Measurements from ENCODE around the gene BEND5.
A peak's percentile ranks its signal among the peaks of the same experiment; 100 is the strongest.

The BEND5 gene

DNA sequence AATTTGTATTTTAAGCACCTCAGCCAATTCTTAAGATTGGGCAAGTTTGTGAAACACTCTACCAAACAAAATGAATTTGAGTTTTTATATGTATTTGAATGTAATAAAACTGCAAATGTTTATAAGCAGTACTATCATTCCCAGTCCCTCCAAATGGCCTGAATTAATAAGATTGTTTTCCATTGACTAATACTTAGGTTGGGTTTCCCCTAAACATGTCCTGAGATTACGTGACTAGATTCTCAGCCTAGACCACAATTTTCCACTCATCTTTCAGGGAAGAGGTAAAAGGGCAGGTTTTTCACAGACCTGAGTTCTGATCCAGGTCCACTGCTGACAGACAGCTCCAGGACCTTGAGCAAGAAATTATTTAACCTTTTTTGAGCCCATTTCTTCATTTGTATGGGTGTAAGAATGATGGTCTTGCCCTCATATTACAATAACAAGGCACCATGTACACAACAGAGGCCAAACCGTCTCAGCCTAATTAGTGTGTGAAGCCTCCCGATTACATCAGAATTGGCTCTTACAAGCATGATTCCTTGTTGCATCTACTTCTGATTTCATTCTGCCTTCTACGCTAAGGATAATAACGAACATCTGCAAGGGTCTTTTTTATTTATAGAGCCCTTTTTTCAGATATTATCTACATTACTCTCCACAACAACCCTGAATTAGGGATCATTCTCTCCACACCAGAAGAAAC lies 51.2 kb downstream of the BEND5 start:
- DNase-seq (ENCODE audit: low read depth, low spot score): peak; percentile 29

DNA sequence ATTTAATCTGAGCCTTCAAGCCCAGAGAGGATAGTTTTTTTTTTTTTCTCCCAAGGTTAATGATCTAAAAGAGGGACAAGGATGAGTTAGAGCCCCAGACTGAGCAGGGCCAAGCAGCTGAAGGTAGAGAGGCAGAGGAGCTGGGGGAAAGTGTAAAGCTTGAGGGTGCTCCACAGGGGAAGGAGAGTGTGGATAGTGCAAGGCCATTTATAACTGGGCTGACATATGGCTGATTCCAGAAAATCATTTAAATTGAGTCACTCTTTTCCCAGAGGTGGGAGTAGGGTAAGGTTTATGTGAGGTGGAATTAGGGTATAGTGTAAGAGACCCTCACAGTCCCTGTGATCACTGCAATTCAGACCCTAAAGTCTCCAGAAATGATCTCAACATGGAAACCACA lies 55.8 kb downstream of the BEND5 start:
- no peak for DNase-seq (ENCODE audit: low read depth, low spot score)

DNA sequence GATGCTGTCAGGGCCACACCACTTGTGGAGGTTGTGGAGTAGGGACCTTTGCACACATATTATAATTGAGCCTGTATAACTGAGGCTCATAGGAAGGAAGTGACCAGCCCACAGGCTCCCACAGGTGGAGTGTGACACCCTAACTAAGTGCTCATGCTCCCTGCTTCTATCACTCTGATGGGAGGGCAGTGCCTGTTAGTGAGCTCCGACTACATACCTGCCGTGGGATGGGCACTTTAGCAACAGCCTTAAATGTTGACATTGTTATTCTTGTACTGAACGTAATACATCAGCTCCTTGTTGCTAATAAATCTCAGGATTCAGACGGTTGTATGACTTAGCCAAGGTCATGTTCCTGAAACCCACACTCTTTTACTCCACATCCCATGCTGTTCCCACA lies 58.0 kb downstream of the BEND5 start:
- DNase-seq (ENCODE audit: low read depth, low spot score): no peak

DNA sequence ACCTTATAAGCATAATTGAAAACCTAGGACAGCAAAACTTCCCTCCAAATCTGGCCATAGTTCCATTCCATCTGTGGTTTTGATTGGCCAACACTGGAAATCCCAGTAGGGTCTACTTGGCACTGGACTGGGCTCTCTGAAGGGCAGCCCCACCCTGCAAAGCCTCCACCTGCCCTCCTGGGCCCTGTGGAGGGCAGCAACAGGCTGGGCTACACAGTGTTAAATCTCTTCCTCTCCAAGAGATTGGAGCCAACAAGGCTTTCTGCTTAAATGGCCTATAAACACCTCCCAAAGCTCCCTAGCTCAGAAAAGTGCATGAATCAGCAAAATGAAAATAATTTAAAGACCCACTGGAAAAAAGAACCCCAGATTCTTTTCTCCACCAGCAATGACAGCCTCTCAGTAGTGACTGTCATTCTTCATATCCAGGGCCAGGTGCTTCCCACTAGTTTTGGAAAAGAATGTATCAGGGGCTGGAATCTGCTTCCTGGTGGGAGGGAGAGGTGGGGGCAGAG lies 58.5 kb downstream of the BEND5 start:
- peak; percentile 6 for DNase-seq (ENCODE audit: low read depth, low spot score)

DNA sequence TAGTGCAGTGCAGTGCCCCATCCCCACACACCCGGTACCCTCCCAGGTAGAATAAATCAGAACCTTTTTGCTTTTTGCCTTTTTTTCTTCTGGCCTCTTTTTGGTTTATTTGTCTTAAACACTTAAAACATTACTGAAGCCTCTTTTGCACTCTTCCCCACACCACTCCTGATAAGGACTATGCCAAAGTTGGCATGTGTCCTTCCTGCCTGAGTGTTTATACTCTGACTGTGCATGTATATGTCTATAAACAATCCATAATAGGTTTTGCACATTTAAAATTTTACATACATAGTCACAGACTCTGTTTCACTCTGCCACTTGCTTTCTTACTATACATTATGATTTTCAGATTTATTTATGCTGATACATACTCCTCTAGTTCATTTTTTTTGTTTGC lies 59.6 kb downstream of the BEND5 start:
- DNase-seq (ENCODE audit: low read depth, low spot score): no peak

DNA sequence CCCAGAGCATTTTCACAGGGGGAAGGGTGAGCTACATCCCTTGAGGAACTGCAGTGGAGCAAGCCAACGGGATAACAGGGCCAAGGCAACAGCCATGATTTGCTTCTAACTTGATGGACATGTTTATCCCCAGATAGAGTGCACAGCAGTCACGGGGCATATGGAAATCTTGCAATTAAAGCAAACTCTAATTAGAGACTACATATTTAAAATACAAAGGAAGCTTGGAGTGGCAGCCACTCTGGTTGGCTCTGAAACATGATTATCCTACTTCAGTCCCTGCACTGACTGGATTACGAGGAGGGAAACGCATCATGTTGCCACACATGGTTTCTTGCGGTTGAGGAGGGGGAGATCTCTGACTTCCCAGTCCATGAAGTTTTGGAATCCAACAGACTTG lies 60.8 kb downstream of the BEND5 start:
- DNase-seq (ENCODE audit: low read depth, low spot score): no peak

DNA sequence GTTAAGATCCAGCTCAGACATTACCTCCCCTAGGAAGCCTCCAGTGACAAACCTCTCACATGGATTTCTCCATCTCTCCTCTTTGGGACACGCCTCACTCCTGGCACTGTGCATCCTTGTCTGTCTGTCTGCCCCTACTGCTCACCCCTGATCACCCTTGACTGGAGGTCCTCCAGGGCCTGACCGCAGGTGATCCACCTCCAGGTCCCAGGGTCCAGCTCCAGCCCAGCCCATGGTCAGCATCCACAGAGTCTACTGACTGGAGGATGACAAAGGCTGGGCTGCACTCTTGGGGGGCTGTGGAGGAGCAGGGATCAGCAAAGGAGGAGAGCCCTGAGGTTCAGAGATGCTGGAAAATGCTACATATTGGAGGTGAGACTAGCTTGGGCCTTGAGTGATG lies 65.8 kb downstream of the BEND5 start:
- DNase-seq (ENCODE audit: low read depth, low spot score): no peak

DNA sequence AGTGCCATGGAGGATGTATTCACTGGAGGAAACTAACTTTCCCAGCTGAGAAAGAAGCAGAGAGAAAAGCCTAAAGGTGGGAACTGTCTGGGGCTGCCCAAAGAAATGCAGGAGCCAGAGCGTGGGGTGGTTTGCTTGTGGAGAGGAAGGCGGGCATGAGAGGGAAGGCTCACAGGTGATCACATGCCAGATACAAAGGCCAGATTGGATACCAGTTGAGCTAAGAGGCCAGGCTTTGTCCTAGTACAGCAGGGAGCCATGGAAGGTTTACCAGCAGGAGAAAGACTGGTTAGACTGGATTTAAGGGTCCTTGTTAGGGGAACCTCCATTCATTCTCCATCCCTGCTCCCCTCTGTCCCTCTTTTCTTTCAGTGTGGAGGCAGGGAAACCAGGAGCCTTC lies 66.4 kb downstream of the BEND5 start:
- DNase-seq (ENCODE audit: low read depth, low spot score): no peak

DNA sequence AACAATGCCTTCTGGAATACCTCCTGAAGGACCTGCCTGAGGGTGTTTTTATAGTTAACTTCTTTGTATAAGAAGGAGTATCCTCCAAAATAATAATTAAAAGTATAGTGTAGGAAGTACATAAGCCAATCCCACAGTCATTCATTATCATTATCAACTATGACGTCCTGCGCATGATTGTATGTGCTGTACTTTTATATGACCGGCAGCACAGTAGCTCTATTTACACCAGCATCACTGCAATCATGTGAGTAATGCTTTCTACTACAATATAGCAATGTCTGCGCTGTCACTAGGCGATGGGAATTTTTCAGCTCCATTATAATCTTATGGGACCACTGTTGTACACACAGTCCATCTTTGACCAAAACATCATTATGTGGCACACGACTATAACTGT lies 72.0 kb downstream of the BEND5 start:
- DNase-seq (ENCODE audit: low read depth, low spot score): no peak

DNA sequence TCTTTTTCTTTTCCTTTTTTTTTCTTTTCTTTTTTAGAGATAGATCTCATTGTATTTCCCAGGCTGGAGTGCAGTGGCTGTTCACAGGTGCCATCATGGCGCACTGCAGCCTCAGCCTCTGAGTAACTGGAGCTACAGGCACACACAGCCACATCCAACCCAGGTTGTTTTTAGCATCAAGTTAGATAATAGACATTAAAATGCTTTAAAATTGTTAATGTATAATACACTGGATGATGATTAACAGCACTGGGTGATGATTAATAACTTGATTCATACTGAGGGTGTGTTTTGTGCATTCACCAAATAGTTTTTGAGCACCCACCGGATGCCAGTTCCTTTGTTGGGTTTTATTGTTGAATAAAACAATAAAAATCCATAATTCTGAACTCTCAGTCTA lies 75.2 kb downstream of the BEND5 start:
- no peak for DNase-seq (ENCODE audit: low read depth, low spot score)

DNA sequence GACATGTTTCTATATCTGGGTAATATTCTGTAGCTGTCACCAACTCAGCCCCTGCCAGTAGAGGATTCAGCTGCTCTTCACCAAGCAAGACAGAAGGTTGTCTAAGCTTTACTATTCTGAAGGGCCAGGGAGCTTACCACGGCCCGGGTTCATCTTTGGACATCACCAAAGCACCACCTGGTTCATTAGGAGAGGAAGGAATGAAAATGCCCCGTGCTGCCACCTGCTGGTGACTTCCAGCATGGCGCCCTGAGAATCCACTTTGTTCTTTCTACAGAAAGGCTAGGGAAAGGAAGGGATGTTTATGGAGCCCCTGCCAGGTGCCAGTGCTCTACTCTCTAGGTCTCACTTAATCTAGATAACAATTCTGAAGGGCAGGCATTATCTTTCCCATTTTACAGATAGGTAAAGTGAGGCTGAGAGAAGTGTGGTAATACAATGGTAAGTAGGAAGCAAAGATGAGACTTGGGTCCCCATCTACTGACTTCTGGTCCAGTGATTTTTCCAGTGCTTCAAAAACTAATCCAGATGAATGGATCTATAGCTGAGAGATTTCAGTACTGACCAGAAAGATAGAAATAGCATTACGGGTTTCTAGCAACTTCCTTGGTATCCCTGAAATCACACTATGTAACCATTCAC lies 79.5 kb downstream of the BEND5 start:
- DNase-seq (ENCODE audit: low read depth, low spot score): peak; percentile 70

DNA sequence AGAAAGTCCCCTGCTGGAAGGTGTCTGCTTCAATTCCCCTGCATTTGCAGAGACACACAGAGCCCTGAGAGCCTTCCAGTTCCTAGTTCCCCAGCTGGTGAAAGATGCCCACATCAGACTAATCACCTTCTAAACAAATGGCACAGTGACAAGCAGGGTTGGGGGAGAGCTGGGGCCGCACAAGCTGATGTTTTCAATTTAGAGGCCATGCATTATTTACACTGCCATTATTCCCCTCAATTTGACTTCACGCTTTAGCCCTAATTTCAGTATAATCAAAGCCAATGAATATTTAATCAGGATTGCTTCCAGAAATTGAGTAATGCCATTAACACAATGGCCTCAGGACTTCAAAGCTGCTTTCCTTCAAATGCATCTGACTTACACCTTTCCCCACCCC lies 81.5 kb downstream of the BEND5 start:
- no peak for DNase-seq (ENCODE audit: low read depth, low spot score)

DNA sequence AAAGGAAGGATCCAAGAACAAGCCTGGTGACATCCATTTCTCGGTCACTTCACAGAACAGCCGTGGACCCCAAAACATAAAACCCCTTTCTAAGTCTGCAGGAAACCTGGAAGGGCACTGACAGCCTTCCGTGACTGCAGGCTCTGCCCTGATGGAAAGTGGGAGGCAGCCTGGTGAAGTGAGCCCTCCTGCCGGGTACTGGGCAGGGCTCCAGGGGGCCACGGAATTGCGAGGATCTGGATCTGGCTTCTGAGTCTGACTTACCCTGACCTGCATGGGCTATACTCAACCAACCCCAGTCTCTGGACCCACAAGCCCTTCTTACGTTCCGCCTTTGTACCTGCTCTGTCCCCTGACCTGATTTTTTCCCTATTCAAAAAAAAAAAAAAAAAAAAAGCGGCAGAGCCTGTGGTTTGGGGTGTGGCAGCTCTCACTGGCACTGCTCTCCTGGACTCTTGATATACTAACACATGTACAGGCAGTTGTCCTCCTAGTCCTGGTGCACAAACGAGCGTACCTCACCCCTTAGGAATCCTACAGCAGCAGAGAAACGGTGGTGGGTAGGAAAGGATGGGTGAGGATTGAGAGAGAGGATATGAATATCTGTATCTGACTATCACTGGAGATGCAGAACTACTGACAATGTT lies 82.9 kb downstream of the BEND5 start:
- no peak for DNase-seq (ENCODE audit: low read depth, low spot score)

DNA sequence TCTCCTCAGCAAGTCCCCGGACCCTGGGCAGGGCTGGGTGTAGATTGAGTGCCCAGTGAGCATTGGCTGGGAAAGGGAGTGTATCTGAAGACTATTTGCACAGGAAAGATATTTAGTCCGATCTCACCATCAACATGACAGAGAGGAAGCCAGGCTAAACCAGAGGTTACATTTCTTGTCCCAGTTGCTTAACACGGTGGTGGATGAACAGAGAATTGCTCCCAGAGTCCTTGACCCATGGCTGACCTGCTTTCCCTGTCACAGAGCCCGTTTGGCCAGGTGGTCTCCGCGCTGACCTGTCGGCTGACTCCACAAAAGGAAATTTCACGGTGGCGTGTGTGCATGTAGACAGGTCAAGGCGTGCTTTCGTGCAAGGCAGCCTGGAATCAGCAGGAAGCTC lies 83.5 kb downstream of the BEND5 start:
- DNase-seq (ENCODE audit: low read depth, low spot score): no peak

DNA sequence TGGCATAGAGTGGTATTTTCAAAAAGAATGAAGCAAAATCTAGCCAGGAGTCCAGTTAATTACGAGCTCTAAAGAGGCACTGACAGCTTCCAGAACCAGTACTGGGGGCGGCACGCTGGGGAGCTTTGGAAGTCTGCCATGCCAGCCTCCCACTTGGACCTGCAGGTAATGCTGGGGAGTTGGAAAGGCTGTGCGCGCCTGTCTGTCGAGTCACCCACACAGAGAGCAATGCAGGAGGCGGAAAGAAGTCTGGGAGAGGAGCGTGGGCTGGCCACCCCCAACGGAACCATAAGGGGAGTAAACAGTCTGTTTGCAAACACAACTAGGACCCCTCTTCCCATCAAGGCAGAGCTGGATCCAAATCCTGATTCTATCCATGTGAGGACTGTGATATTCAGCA lies 84.5 kb downstream of the BEND5 start:
- no peak for DNase-seq (ENCODE audit: low read depth, low spot score)

DNA sequence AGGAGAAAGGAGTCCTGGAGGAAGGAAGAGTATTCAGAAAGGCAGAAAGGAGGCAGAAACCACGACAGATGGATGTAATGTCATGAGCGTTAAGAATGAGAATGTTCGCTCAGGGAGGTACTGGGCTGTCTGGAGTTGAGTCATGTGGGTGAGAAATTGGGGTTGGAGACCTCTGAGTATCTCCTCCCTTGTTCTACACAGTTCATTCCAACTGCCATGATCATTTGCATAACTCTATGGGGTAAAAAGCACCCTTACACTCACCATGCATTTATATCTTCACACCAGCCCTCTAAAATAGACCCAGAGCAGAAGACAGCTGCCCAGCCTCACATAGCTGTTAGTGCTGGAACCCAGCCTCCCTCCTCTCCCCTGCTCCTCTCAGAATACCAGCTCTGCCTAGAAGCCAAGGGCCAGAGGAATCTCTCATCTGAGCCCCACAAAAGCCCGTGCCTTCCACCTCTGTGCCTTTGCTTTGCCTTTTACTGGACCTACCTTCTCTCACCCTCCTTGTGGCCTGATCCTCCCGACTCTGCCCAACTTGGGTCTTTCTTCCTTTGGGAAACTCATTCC lies 85.2 kb downstream of the BEND5 start:
- no peak for DNase-seq (ENCODE audit: low read depth, low spot score)

DNA sequence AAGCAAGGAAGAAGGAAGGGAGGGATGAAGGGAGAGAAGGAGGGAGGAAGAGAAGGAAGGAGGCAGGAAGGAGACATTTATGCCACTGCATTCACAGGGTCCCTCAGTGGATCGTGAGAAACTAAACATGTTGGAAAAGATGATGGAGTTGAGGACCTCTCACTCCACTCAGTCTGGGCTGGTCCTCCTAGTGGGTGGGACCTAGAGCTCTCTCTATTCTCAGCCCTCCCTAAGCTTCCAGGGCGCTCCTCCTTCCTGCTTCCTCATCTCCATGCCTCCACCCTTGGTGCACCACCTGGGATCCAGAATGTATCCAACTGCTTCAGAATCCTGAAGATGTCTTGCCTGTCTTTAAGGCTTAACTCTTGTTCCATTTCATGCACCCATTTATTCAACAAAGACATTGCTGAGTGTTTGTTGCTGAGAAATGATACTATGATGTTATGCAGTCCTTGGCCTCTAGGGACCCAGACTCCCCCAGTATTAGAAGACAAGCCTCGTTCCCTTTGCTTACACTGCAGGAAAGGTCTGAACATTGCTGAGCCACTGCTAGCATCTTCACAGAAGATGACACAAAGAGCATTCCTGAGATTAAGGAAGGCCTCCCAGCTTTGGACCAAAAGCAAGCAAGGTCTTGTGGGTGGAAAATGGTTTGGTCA lies 88.5 kb downstream of the BEND5 start:
- no peak for DNase-seq (ENCODE audit: low read depth, low spot score)

DNA sequence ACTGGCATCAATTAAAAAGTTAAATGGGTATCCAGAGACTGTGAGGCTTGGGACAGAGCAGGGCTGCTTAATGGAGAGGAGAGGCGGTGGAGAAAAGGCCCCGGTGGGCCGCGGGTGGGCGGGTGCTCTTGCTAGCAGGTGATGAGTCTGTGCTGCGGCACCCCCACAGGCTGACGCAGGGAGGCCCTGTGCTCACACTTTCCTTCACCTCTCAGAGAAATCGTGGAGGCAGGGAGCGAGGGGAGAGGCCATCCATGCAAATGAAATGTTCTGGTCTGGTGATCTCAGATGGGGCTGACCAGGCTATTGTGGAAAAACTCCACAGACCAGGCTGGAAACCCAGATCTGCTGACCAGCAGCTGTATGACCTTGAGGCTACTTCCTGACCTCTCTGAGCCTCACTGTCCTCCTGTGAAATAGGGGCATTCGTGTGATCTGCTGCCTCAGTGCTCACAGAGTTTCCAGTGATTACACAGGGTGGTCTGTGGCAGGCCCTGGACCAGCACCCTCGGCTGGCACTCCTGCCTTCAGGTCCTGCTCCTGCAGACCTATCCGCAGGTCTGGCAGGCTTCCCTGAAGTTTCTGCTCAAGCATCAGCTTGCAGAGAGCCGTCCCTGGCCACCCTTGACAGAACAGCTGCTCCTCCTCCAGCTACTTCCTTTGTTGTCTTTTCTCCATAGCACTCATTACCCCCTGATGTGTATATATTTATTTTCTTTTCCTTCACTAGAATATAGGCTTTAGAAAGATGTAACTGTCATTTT lies 89.2 kb downstream of the BEND5 start:
- DNase-seq (ENCODE audit: low read depth, low spot score): no peak

DNA sequence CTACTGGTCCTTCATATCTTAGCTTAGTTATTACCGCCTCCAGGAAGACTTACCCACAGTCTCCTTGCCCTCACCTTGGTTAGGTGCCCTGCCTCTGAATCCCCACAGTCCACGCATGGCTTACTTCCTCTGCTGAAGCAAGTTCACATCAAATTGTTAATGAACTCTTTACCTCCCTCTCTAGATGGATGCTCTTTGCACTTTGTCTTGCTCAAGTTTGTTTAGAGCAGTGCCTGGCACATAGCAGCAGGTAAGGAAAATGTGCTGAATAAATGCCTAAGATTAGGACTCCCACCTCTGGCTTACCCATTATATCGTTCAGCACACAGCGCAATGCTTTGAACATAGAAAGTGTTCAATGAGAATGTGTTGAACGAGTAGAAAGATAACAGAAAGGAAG lies 90.5 kb downstream of the BEND5 start:
- DNase-seq (ENCODE audit: low read depth, low spot score): no peak

DNA sequence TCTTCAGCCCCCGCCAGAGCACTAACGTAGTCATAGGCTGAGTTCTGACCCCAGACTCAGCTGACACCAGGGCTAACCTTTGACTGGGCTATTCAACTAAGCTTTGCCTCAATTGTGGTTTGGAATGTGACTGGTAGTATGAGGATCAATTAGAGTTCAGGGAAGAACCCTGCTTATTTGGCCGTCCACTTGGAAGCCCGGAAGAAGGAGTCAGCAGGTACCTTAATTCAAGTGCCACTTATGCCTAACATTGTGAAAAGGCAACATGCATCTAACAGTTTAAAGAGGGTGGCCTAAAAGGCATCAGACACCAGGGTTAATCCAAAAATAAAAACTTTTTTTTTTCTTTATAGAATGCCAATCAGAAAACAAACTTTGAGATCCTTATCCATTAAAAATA lies 92.3 kb downstream of the BEND5 start:
- DNase-seq (ENCODE audit: low read depth, low spot score): no peak

DNA sequence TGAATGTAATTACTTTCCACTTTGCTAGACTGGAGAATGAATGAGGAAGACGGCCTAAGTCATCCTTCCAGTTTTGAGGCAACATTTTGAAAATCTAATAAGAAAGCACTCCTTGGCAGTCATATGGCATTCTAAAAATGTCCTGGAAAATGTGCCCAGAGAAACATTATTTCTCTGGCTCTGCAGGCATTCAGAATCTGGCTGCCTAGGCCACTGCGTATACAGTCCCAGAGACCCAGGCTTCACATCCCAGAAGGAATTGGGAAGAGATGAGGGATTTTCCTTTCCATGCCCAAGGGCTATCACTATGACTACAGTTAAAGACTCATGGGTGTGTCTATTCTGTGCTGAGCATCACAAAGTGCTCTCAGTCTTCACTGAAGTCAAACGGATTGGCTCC lies 92.9 kb downstream of the BEND5 start:
- DNase-seq (ENCODE audit: low read depth, low spot score): peak; percentile 64

All from astrocyte of the hippocampus (primary cell).